Gastrocnemius medialis (tissue), 4 donors: Measurements from ENCODE around the gene TNPO3. TPM values are rescaled to one million over a fixed set of nuclear protein-coding genes. Genes with fewer than 3 reads are reported as not detected.

Experiments
- ATAC-seq, 2 donors: fragments of 150-250 bp; one replicate each; pipeline ENCODE4 v1.9.1; 2016
- DNase-seq, 2 donors: peaks; one replicate each; pipeline ENCODE4 v3.0.0-alpha.2; 2019
- H3K27ac ChIP-seq, 4 donors: fragments of 200-600 bp; sonication (generic); 1 replicate in 1 of 4; 2 replicates in 3 of 4; pipeline ENCODE4 v1.5.1; 2016 to 2018; ENCODE audit warnings: mild to moderate bottlenecking in 2 of 4, moderate library complexity in 1 of 4
- H3K27me3 ChIP-seq, 3 donors: fragments of 200-600 bp; sonication (generic) in 2 of 3; 1 replicate in 1 of 3; 2 replicates in 2 of 3; pipeline versions ENCODE4 v1.5.1 to v1.6.0; 2016 to 2019; ENCODE audit warnings: mild to moderate bottlenecking in 1 of 3, moderate library complexity in 1 of 3
- H3K36me3 ChIP-seq, 2 donors: fragments of 200-600 bp; sonication (generic) in 1 of 2; one replicate each; pipeline ENCODE4 v1.5.1; 2017 to 2018
- H3K4me1 ChIP-seq, 2 donors: fragments of 200-600 bp; sonication (generic) in 1 of 2; one replicate each; pipeline ENCODE4 v1.5.1; 2016 to 2017; ENCODE audit warnings: mild to moderate bottlenecking in 2 of 2
- H3K4me3 ChIP-seq, 4 donors: fragments of 200-600 bp; sonication (generic) in 3 of 4; 1 replicate in 1 of 4; 2 replicates in 3 of 4; pipeline ENCODE4 v1.5.1; 2016 to 2019; ENCODE audit warnings: mild to moderate bottlenecking in 2 of 4
- H3K9me3 ChIP-seq, 3 donors: fragments of 200-600 bp; sonication (generic) in 2 of 3; 1 replicate in 1 of 3; 2 replicates in 2 of 3; pipeline ENCODE4 v1.5.1; 2016 to 2019
- CTCF ChIP-seq, 5 experiments: fragments of 450-650 bp in 3 of 5; fragments of 200-600 bp in 2 of 5; sonication (generic) in 2 of 5; IDR thresholded peaks in 4 of 5; conservative IDR thresholded peaks in 1 of 5; 1 replicate in 4 of 5; 2 replicates in 1 of 5; pipeline ENCODE4 v1.5.1; 2016 to 2019; ENCODE audit warnings: antibody characterized with exemption in 5 of 5, mild to moderate bottlenecking in 3 of 5, moderate library complexity in 3 of 5
- POLR2A ChIP-seq, 2 donors: fragments of 450-650 bp; IDR thresholded peaks; one replicate each; pipeline ENCODE4 v1.6.1; 2017; ENCODE audit warnings: antibody characterized with exemption in 2 of 2, mild to moderate bottlenecking in 2 of 2, moderate library complexity in 2 of 2
- in situ Hi-C, 4 donors: fragments of 200-750 bp; cut with MboI; loops; one replicate each; pipeline versions ENCODE4 v1.15.0 to v1.8.0; 2017; ENCODE audit warnings: low sequenced_read_pairs in 4 of 4
- intact Hi-C: fragments of 100-400 bp; cut with DNase I; formaldehyde crosslinking; loops from one replicate; pipeline ENCODE4 v1.15.1; 2023; ENCODE audit warnings: low total_unique reads
- total RNA-seq, 4 donors: library from RNA; depleted of rRNA; stranded (reverse); fragments of >200 nt; gene quantifications; one replicate each; pipeline versions ENCODE4 v1.1.0 to v1.2.3, GENCODE V29; 2016

Gene TNPO3
- total RNA-seq, 4 donors from 2014 or later: 39.1 to 50.9 (median 50.5) TPM

- no peak for TF ChIP-seq CTCF (IDR thresholded peaks at IDR 0.05 in 4 of 5, conservative IDR thresholded peaks at IDR 0.05 in 1 of 5)
- TF ChIP-seq POLR2A (IDR thresholded peaks at IDR 0.05): no peak
- intact Hi-C loops (no loop called here), in situ Hi-C loops (loop anchor here in 2 of 4 donors (10.0 kb wide), 1 partner anchor 186 kb away; no protein-coding TSS in a partner anchor)
- no peaks in the 10 kb centered on the region for H3K4me1 ChIP-seq
- H3K27ac ChIP-seq: no peak overlapping the region
- peaks cover 12 to 29% (median 27%) of the 10 kb centered on the region in 3 donors for H3K27me3 ChIP-seq
- no peaks in the 10 kb centered on the region for H3K36me3 ChIP-seq
- ATAC-seq: no peak
- DNase-seq: no peak
- H3K4me3 ChIP-seq: no peak overlapping the region
- no peaks in the 10 kb centered on the region for H3K9me3 ChIP-seq
Observed at GRCh38 chr7:128908750-128909624, 145.9 kb downstream of the TNPO3 start.

GRCh38 chr7:128906766-128907559 lies 147.9 kb downstream of the TNPO3 start:
- Histone ChIP-seq H3K4me1 (no peaks in the 10 kb centered on the region), H3K27ac (no peak overlapping the region), H3K4me3 (no peak overlapping the region), H3K9me3 (no peaks in the 10 kb centered on the region), H3K36me3 (no peaks in the 10 kb centered on the region), H3K27me3 (peaks cover 12 to 27% (median 26%) of the 10 kb centered on the region in 3 donors)
- intact Hi-C loops: no loop called here
- DNase-seq: no peak
- no peak for TF ChIP-seq CTCF (IDR thresholded peaks at IDR 0.05 in 4 of 5, conservative IDR thresholded peaks at IDR 0.05 in 1 of 5)
- no peak for TF ChIP-seq POLR2A (IDR thresholded peaks at IDR 0.05)
- no peak for ATAC-seq
- in situ Hi-C loops: loop anchor here in 2 of 4 donors (10.0 kb wide), 1 partner anchor 188 kb away; no protein-coding TSS in a partner anchor

- intact Hi-C loops (no loop called here), in situ Hi-C loops (loop anchor here in 2 of 4 donors (10.0 kb wide), 1 partner anchor 189 kb away; no protein-coding TSS in a partner anchor)
- DNase-seq (no peak), ATAC-seq (no peak)
- H3K9me3 ChIP-seq: no peaks in the 10 kb centered on the region
- H3K36me3 ChIP-seq: no peaks in the 10 kb centered on the region
- H3K27me3 ChIP-seq: peaks cover 12 to 21% (median 18%) of the 10 kb centered on the region in 3 donors
- H3K4me3 ChIP-seq: no peak overlapping the region
- H3K27ac ChIP-seq: no peak overlapping the region
- no peaks in the 10 kb centered on the region for H3K4me1 ChIP-seq
- TF ChIP-seq CTCF (IDR thresholded peaks at IDR 0.05 in 4 of 5, conservative IDR thresholded peaks at IDR 0.05 in 1 of 5) (no peak), POLR2A (IDR thresholded peaks at IDR 0.05) (no peak)
Observed at GRCh38 chr7:128906001-128906765, 148.7 kb downstream of the TNPO3 start.
